GM23248 (cell line): ENCODE results near the gene CDC14A. TPM values are rescaled to one million over a fixed set of nuclear protein-coding genes. Genes with fewer than 3 reads are reported as not detected.
A peak's percentile ranks its signal among the peaks of the same experiment; 100 is the strongest.
"Not testable (repeated sequence)": the region's sequence is repeated elsewhere in the genome, so short reads cannot be mapped to it uniquely, and the experiment has no call there.

Experiments used
- DNase-seq: peaks from one replicate; pipeline ENCODE4 v3.0.0-alpha.2; 2015
- H2AFZ ChIP-seq: fragments of 200-600 bp; sonication (generic); 2 replicates; pipeline ENCODE4 v1.6.1; 2016; ENCODE audit warnings: antibody characterized with exemption
- H3F3A ChIP-seq: fragments of 200-600 bp; sonication (generic); 2 replicates; pipeline ENCODE4 v1.6.1; 2016; ENCODE audit warnings: mild to moderate bottlenecking, antibody characterized with exemption, mixed run types; ENCODE audit not compliant: insufficient read depth
- H3K27ac ChIP-seq: fragments of 200-600 bp; sonication (generic); 2 replicates; pipeline ENCODE4 v1.5.1; 2016; ENCODE audit warnings: mild to moderate bottlenecking
- H3K27me3 ChIP-seq: fragments of 200-600 bp; sonication (generic); replicated peaks from 2 replicates; pipeline ENCODE4 v1.6.1; 2016; ENCODE audit warnings: mild to moderate bottlenecking; ENCODE audit not compliant: insufficient read depth
- H3K36me3 ChIP-seq: fragments of 200-600 bp; sonication (generic); 2 replicates; pipeline ENCODE4 v1.6.1; 2016; ENCODE audit warnings: low read depth, mild to moderate bottlenecking
- H3K4me1 ChIP-seq: fragments of 200-600 bp; sonication (generic); 2 replicates; pipeline ENCODE4 v1.6.1; 2016; ENCODE audit warnings: mild to moderate bottlenecking; ENCODE audit not compliant: insufficient read depth
- H3K4me2 ChIP-seq: fragments of 200-600 bp; sonication (generic); one replicate; pipeline ENCODE4 v1.6.1; 2016; ENCODE audit warnings: mild to moderate bottlenecking; ENCODE audit not compliant: unreplicated experiment
- H3K4me3 ChIP-seq: fragments of 200-600 bp; sonication (generic); 2 replicates; pipeline ENCODE4 v1.5.1; 2016; ENCODE audit warnings: mild to moderate bottlenecking
- H3K79me2 ChIP-seq: fragments of 200-600 bp; sonication (generic); 2 replicates; pipeline ENCODE4 v1.6.1; 2016; ENCODE audit warnings: mild to moderate bottlenecking; ENCODE audit not compliant: insufficient read depth
- H3K9ac ChIP-seq: fragments of 200-600 bp; sonication (generic); 2 replicates; pipeline ENCODE4 v1.6.1; 2016; ENCODE audit warnings: mild to moderate bottlenecking
- H3K9me2 ChIP-seq: fragments of 200-600 bp; sonication (generic); 2 replicates; pipeline ENCODE4 v1.6.1; 2016; ENCODE audit warnings: mixed run types, mild to moderate bottlenecking, moderate library complexity; ENCODE audit not compliant: insufficient read depth
- H3K9me3 ChIP-seq: fragments of 200-600 bp; sonication (generic); one replicate; pipeline ENCODE4 v1.6.1; 2017; ENCODE audit warnings: low read depth
- H4K20me1 ChIP-seq: fragments of 200-600 bp; sonication (generic); 2 replicates; pipeline ENCODE4 v1.6.0; 2016; ENCODE audit not compliant: insufficient read depth
- EZH2 ChIP-seq: fragments of 200-600 bp; sonication (generic); IDR thresholded peaks from 2 replicates; pipeline ENCODE4 v1.6.1; 2018; ENCODE audit warnings: antibody characterized with exemption, mild to moderate bottlenecking; ENCODE audit not compliant: insufficient read depth, poor library complexity, severe bottlenecking
- EZH2phosphoT487 ChIP-seq: fragments of 200-600 bp; sonication (generic); IDR thresholded peaks from 2 replicates; pipeline ENCODE4 v1.6.1; 2018; ENCODE audit warnings: antibody characterized with exemption, moderate library complexity, mild to moderate bottlenecking, low read depth; ENCODE audit not compliant: insufficient read depth
- WGBS, 2 experiments: methylation state at CpG; one replicate each; pipeline ENCODE4 v1.1.6; 2015 to 2017; ENCODE audit warnings: low lambda C conversion rate in 2 of 2, low coverage in 1 of 2; ENCODE audit errors: missing lambda C conversion rate in 2 of 2; 5-methylcytosine and 5-hydroxymethylcytosine counted together
- in situ Hi-C: fragments of 300-500 bp; cut with MboI; formaldehyde crosslinking; loops from 2 replicates; pipeline ENCODE4 v1.15.0; 2020
- polyA plus RNA-seq: library from polyadenylated mRNA; unstranded; fragments of >200 nt; fragmentation: Nextera tagmentation; extraction: Ambion mirVana; gene quantifications from 2 replicates; pipeline ENCODE4 v1.2.1, GENCODE V29; 2016
- total RNA-seq: library from RNA; depleted of rRNA; stranded (reverse); fragments of >200 nt; shearing (Covaris generic); gene quantifications from 2 replicates; pipeline ENCODE4 v1.2.3, GENCODE V29; 2014

CDC14A gene
- total and polyA plus RNA-seq, 2 experiments from 2014 or later: 1.5 to 1.8 TPM

GRCh38 chr1:100328133-100328532 lies 24.2 kb upstream of the CDC14A start:
- H3K27me3 ChIP-seq: no peaks in the 10 kb centered on the region
- H3K9me2 ChIP-seq: no peaks in the 10 kb centered on the region
- TF ChIP-seq EZH2phosphoT487 (no peak), EZH2 (no peak)
- no peaks in the 10 kb centered on the region for H4K20me1 ChIP-seq
- no peak overlapping the region for H3K4me2 ChIP-seq
- H3K4me1 ChIP-seq: peaks cover 8% of the 10 kb centered on the region
- no peak overlapping the region for H3K27ac ChIP-seq
- H3K36me3 ChIP-seq: no peaks in the 10 kb centered on the region
- H2AFZ ChIP-seq: no peak overlapping the region
- peaks cover 6% of the 10 kb centered on the region for H3F3A ChIP-seq
- in situ Hi-C loops: no loop called here
- no peaks in the 10 kb centered on the region for H3K9me3 ChIP-seq
- H3K9ac ChIP-seq: no peak overlapping the region
- no peak for DNase-seq
- WGBS, 2 experiments: 88 to 100% methylated on average over 1 of the region's 1 CpG
- no peaks in the 10 kb centered on the region for H3K79me2 ChIP-seq
- no peak overlapping the region for H3K4me3 ChIP-seq

- H3K79me2 ChIP-seq, H2AFZ ChIP-seq, H3K9ac ChIP-seq, H3K4me1 ChIP-seq, H3F3A ChIP-seq, H3K4me2 ChIP-seq, H3K36me3 ChIP-seq, H3K9me2 ChIP-seq, H3K4me3 ChIP-seq, H3K27me3 ChIP-seq, H3K27ac ChIP-seq, H3K9me3 ChIP-seq, in situ Hi-C loops, H4K20me1 ChIP-seq: not testable (repeated sequence)
- 28 to 35% methylated on average over 2 of the region's 2 CpGs for WGBS, 2 experiments
- peak; percentile 8 for DNase-seq
These were observed 21.2 kb upstream of the CDC14A start for GRCh38 chr1:100331146-100331545.

- no peaks in the 10 kb centered on the region for H4K20me1 ChIP-seq
- H3K27ac ChIP-seq: no peak overlapping the region
- no peaks in the 10 kb centered on the region for H3F3A ChIP-seq
- no peak for TF ChIP-seq EZH2
- no peak for TF ChIP-seq EZH2phosphoT487
- no peaks in the 10 kb centered on the region for H3K9me3 ChIP-seq
- no peak for DNase-seq
- in situ Hi-C loops: no loop called here
- H3K27me3 ChIP-seq: no peaks in the 10 kb centered on the region
- H3K36me3 ChIP-seq: no peaks in the 10 kb centered on the region
- WGBS, 2 experiments: 83 to 85% methylated on average over 9 of the region's 9 CpGs
- no peak overlapping the region for H3K4me2 ChIP-seq
- H3K79me2 ChIP-seq: no peaks in the 10 kb centered on the region
- no peaks in the 10 kb centered on the region for H3K4me1 ChIP-seq
- H3K9me2 ChIP-seq: no peaks in the 10 kb centered on the region
- H3K4me3 ChIP-seq: no peak overlapping the region
- no peak overlapping the region for H2AFZ ChIP-seq
- H3K9ac ChIP-seq: no peak overlapping the region
These were observed 20.0 kb upstream of the CDC14A start for GRCh38 chr1:100332331-100332730.

GRCh38 chr1:100335436-100335835 lies 16.9 kb upstream of the CDC14A start:
- no peak overlapping the region for H3K9ac ChIP-seq
- DNase-seq: no peak
- H3K79me2 ChIP-seq: no peaks in the 10 kb centered on the region
- H3F3A ChIP-seq: no peaks in the 10 kb centered on the region
- no peaks in the 10 kb centered on the region for H3K36me3 ChIP-seq
- no peaks in the 10 kb centered on the region for H3K27me3 ChIP-seq
- TF ChIP-seq EZH2phosphoT487: no peak
- no peak for TF ChIP-seq EZH2
- no peaks in the 10 kb centered on the region for H4K20me1 ChIP-seq
- H3K9me3 ChIP-seq: no peaks in the 10 kb centered on the region
- in situ Hi-C loops: no loop called here
- H3K4me2 ChIP-seq: no peak overlapping the region
- H3K9me2 ChIP-seq: no peaks in the 10 kb centered on the region
- H2AFZ ChIP-seq: no peak overlapping the region
- H3K4me1 ChIP-seq: no peaks in the 10 kb centered on the region
- no peak overlapping the region for H3K4me3 ChIP-seq
- H3K27ac ChIP-seq: no peak overlapping the region
- 0 to 4% methylated on average over 1 of the region's 1 CpG for WGBS, 2 experiments

GRCh38 chr1:100337878-100338277 lies 14.4 kb upstream of the CDC14A start:
- H3K36me3 ChIP-seq, H3K9me2 ChIP-seq, H3K27me3 ChIP-seq, H4K20me1 ChIP-seq, H3K4me2 ChIP-seq, DNase-seq, H3K4me3 ChIP-seq, H3K9ac ChIP-seq, in situ Hi-C loops, H2AFZ ChIP-seq, H3K27ac ChIP-seq, H3K79me2 ChIP-seq, H3F3A ChIP-seq, H3K4me1 ChIP-seq, H3K9me3 ChIP-seq: not testable (repeated sequence)
- WGBS, 2 experiments: 69 to 87% methylated on average over 5 of the region's 5 CpGs

GRCh38 chr1:100339735-100340134 lies 12.6 kb upstream of the CDC14A start:
- WGBS, 2 experiments: 62 to 69% methylated on average over 6 of the region's 6 CpGs
- H3K9ac ChIP-seq, H3K27ac ChIP-seq, DNase-seq, H3K4me2 ChIP-seq, H3K36me3 ChIP-seq, H4K20me1 ChIP-seq, H3K4me1 ChIP-seq, H3K4me3 ChIP-seq, H3K9me3 ChIP-seq, in situ Hi-C loops, H2AFZ ChIP-seq, H3K9me2 ChIP-seq, H3F3A ChIP-seq, H3K79me2 ChIP-seq, H3K27me3 ChIP-seq: not testable (repeated sequence)
